ENCODE measurements around the gene PRRG3.

The PRRG3 gene

DNA sequence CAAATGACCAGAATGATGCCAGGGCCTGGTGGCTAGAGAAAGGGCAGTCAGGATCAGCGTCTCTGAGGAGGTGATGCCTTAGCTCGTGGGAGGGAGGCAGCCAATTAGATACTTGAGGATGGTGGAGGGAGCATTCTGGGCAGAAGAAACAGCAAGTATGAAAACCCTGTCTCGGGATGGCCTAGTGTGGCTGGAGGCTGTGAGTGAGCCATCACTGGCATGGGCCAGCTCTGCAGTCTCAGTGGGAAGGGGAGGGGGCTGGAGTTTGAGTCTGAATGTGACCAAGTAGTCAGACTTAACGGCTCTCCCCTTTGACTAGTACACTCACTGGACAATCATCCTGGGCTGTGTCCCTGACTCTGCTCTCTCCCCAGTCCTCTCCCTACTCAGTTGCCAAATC is 46.3 kb downstream of the PRRG3 start:
- no peak overlapping the region for H3K4me3 Mint-ChIP-seq
- no peaks in the 10 kb centered on the region for H3K27me3 Mint-ChIP-seq
- no peaks in the 10 kb centered on the region for H3K4me1 Mint-ChIP-seq (ENCODE audit: low read depth)
- no peak overlapping the region for H3K27ac Mint-ChIP-seq
- H3K36me3 Mint-ChIP-seq (ENCODE audit: low read depth), result no peaks in the 10 kb centered on the region
- H3K9me3 Mint-ChIP-seq, result no peaks in the 10 kb centered on the region
- intact Hi-C loops (cut with micrococcal nuclease), result no loop called here

DNA sequence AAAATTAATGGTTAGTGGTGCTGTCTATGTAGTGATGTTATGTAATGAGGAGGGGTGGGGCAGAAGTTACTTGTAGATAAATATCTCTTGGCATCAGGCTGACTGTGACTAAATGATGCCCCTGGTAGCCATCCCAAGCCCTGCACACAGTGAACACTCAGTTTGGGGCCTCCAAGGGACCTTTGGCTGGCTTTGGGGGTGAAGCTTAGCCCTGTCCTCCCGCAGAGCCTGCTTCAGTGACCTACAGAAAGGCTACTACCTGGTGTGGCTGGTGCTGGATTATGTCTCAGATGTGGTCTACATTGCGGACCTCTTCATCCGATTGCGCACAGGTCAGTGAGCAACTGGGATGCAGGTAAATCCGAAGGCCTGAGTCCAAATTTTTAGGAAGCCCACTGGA is 47.1 kb downstream of the PRRG3 start:
- no peak overlapping the region for H3K27ac Mint-ChIP-seq
- H3K27me3 Mint-ChIP-seq, result no peaks in the 10 kb centered on the region
- no peaks in the 10 kb centered on the region for H3K9me3 Mint-ChIP-seq
- no peaks in the 10 kb centered on the region for H3K36me3 Mint-ChIP-seq (ENCODE audit: low read depth)
- intact Hi-C loops (cut with micrococcal nuclease), result no loop called here
- H3K4me3 Mint-ChIP-seq, result no peak overlapping the region
- H3K4me1 Mint-ChIP-seq (ENCODE audit: low read depth), result no peaks in the 10 kb centered on the region

DNA sequence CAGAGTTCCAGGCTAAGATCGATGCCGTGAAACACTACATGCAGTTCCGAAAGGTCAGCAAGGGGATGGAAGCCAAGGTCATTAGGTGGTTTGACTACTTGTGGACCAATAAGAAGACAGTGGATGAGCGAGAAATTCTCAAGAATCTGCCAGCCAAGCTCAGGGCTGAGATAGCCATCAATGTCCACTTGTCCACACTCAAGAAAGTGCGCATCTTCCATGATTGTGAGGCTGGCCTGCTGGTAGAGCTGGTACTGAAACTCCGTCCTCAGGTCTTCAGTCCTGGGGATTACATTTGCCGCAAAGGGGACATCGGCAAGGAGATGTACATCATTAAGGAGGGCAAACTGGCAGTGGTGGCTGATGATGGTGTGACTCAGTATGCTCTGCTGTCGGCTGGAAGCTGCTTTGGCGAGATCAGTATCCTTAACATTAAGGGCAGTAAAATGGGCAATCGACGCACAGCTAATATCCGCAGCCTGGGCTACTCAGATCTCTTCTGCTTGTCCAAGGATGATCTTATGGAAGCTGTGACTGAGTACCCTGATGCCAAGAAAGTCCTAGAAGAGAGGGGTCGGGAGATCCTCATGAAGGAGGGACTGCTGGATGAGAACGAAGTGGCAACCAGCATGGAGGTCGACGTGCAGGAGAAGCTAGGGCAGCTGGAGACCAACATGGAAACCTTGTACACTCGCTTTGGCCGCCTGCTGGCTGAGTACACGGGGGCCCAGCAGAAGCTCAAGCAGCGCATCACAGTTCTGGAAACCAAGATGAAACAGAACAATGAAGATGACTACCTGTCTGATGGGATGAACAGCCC is 48.6 kb downstream of the PRRG3 start:
- Mint-ChIP-seq H3K36me3 (ENCODE audit: low read depth) (no peaks in the 10 kb centered on the region), H3K4me1 (ENCODE audit: low read depth) (no peaks in the 10 kb centered on the region), H3K27ac (no peak overlapping the region), H3K9me3 (no peaks in the 10 kb centered on the region), H3K4me3 (no peak overlapping the region), H3K27me3 (no peaks in the 10 kb centered on the region)
- intact Hi-C loops (cut with micrococcal nuclease), result no loop called here

DNA sequence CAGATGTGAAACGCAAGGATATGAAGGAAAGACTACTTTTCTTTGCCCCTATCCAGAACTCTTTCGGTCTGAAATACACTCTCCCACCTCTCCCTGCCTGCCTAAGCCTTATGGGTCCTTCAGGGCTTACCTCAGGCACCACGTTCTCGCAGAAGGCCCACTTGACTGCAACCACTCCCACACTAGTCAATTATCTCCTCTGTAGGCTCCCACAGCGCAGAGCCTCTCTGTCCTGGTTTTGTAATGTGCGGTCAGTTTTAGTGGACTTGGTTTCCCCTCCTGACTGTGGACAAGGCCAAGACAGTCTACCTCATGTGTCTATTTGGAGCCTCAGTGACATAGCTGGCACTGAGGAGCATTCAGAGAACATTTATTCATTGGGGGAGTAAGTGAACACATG is 50.4 kb downstream of the PRRG3 start:
- no peaks in the 10 kb centered on the region for H3K36me3 Mint-ChIP-seq (ENCODE audit: low read depth)
- H3K27me3 Mint-ChIP-seq, result no peaks in the 10 kb centered on the region
- H3K4me3 Mint-ChIP-seq, result no peak overlapping the region
- intact Hi-C loops (cut with micrococcal nuclease), result no loop called here
- no peaks in the 10 kb centered on the region for H3K9me3 Mint-ChIP-seq
- H3K27ac Mint-ChIP-seq, result no peak overlapping the region
- H3K4me1 Mint-ChIP-seq (ENCODE audit: low read depth), result no peaks in the 10 kb centered on the region

DNA sequence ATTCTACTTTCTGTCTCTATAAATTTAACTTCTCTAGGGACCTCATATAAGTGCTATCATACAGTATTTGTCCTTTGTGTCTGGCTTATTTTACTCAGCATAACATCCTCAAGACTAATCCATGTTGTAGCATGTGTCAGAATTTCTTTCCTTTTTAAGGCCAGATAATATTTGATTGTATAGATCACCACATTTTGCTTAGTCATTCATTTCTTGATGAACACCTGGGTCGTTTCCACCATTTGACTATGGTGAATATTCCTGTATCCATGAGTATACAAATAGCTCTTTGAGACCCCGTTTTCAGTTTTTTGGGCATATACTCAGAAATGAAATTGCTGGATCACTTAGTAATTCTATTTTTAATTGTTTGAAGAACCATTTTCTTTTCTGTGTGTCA is 51.2 kb downstream of the PRRG3 start:
- H3K9me3 Mint-ChIP-seq, result no peaks in the 10 kb centered on the region
- H3K27ac Mint-ChIP-seq, result no peak overlapping the region
- no peaks in the 10 kb centered on the region for H3K4me1 Mint-ChIP-seq (ENCODE audit: low read depth)
- no peaks in the 10 kb centered on the region for H3K36me3 Mint-ChIP-seq (ENCODE audit: low read depth)
- H3K27me3 Mint-ChIP-seq, result no peaks in the 10 kb centered on the region
- no peak overlapping the region for H3K4me3 Mint-ChIP-seq
- intact Hi-C loops (cut with micrococcal nuclease), result no loop called here

DNA sequence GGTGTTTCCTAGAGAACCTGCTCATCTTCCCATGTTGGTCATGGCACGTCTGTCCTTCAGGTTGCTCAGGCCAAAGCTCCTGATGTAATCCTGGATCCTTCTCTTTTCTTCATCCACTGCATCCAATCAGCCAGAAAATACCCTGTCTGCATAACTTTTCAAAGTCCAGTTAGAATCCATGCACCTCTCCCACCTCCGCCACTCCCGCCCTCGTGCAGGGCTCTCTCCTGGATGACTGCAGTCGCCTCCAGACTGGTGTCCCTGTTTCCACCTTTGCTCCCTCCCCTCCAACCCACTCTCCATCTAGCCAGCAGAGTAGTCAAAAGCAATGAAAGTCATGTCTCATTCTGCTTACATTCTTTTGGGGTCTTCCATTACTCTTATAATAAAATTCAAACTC is 55.3 kb downstream of the PRRG3 start:
- no peak overlapping the region for H3K27ac Mint-ChIP-seq
- H3K4me1 Mint-ChIP-seq (ENCODE audit: low read depth), result no peaks in the 10 kb centered on the region
- intact Hi-C loops (cut with micrococcal nuclease), result no loop called here

DNA sequence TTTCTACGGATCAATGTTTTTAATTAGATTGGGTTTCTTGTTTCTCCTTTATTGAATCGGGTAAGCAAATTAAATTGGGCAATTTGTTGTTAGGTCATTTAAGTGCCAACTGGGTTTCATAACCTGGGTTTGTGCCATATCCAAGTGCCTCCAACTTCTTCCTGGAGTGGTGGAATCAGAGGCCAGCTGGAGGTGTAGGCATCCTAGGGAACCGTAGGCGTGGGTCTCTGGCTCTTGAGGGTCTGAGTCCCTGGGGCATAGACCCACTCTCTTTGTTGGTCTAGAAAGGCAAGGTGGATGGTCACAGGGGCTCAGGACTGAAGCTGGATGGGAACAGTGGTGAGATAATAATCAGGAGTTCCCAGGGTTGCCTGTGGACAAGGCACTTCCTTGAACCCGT is 57.6 kb downstream of the PRRG3 start:
- Mint-ChIP-seq H3K27ac (no peak overlapping the region), H3K27me3 (no peaks in the 10 kb centered on the region), H3K4me1 (ENCODE audit: low read depth) (no peaks in the 10 kb centered on the region), H3K36me3 (ENCODE audit: low read depth) (no peaks in the 10 kb centered on the region), H3K9me3 (no peaks in the 10 kb centered on the region), H3K4me3 (no peak overlapping the region)
- intact Hi-C loops (cut with micrococcal nuclease), result no loop called here

More for the DNA sequence above, 55.3 kb downstream of the PRRG3 start:
- no peaks in the 10 kb centered on the region for H3K9me3 Mint-ChIP-seq
- H3K4me3 Mint-ChIP-seq, result no peak overlapping the region
- H3K36me3 Mint-ChIP-seq (ENCODE audit: low read depth), result no peaks in the 10 kb centered on the region
- H3K27me3 Mint-ChIP-seq, result no peaks in the 10 kb centered on the region

DNA sequence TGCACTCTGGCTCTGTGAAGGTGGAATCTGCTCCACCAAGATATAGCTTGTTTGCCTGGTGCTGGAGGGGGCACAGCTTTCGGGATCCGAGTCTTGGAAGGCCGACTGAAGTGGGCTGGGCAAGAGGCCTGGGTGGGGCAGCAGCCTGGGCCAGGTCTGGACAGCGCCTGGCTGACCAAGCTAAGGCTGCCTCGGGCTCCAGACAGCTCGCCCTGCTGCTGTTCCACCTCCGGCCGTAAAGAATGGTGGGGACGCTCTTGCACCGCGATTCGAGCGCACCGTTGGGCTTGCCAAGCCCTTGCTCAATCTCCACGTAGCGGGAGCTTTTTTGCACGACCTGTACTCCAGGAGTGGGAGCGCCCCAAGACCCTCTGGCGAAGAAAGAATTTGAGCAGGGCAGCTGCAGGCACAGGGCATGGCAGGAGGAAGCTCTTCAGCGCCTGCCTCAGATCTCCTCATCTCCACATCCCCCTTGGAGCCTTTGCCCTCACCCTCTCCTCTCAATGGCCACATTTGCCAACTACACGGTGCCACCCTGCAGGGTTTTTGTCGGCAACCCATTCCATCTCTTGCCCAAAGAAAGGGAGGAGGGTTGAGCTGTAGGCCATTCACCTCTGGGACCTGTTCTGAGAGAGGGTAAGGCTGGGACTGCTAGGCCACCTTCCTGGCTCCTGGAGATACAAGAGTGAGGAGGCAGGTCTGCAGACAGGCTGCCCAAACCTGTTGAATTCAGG is 58.2 kb downstream of the PRRG3 start:
- Mint-ChIP-seq H3K27ac (no peak overlapping the region), H3K4me1 (ENCODE audit: low read depth) (no peaks in the 10 kb centered on the region), H3K4me3 (no peak overlapping the region), H3K9me3 (no peaks in the 10 kb centered on the region), H3K27me3 (no peaks in the 10 kb centered on the region), H3K36me3 (ENCODE audit: low read depth) (no peaks in the 10 kb centered on the region)
- intact Hi-C loops (cut with micrococcal nuclease), result no loop called here

DNA sequence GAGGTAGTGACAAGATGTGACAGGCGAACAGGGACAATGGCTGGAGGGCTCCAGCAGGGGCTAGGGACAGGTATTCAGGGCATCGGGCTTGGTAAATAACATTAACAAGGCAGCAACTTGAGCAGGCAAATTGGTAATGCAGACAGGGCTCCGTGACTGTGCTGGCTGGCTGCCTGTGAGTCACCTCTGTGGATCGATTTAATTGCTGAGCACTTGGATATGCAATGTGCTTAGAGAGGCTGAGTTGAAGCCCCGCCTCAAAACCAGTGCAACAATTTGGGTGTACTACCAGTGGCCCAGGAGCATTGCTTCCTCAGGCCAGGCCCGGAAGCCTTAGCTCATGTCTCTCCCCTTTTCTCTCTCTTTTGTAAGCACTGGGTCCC is 58.8 kb downstream of the PRRG3 start:
- no peaks in the 10 kb centered on the region for H3K27me3 Mint-ChIP-seq
- H3K27ac Mint-ChIP-seq, result no peak overlapping the region
- intact Hi-C loops (cut with micrococcal nuclease), result no loop called here
- H3K36me3 Mint-ChIP-seq (ENCODE audit: low read depth), result no peaks in the 10 kb centered on the region
- no peaks in the 10 kb centered on the region for H3K9me3 Mint-ChIP-seq
- H3K4me1 Mint-ChIP-seq (ENCODE audit: low read depth), result no peaks in the 10 kb centered on the region
- no peak overlapping the region for H3K4me3 Mint-ChIP-seq

DNA sequence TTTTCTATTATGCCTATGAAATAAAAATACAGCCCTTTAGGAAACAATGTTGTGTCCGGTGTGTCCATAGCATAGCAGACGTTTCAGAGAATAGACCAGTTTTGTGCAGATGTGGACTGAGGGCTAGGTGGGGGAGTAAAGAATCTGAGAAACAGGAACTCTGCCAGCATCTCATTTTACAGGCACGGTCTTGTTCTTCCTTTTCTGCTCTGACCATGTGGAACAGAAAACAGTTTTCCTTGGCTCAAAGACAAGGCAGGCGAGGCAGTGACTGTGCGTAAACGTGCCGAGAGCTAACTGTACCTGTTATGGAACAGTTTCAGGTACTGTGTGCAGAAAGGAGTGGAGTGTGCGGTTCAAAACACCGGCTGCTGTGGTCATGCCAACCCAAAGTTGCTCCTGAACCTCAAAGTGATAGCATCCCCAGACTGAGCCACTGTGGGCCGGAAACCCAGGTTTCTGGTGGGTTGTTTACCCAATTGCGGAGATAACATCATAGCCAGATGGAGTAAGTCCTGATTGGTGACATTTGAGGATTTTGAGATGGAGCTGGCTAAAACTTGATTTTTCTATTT is 59.5 kb downstream of the PRRG3 start:
- Mint-ChIP-seq H3K36me3 (ENCODE audit: low read depth) (no peaks in the 10 kb centered on the region), H3K27me3 (no peaks in the 10 kb centered on the region), H3K4me1 (ENCODE audit: low read depth) (no peaks in the 10 kb centered on the region), H3K9me3 (no peaks in the 10 kb centered on the region), H3K27ac (no peak overlapping the region), H3K4me3 (no peak overlapping the region)
- intact Hi-C loops (cut with micrococcal nuclease), result no loop called here
